Measurements from ENCODE around the gene NHEJ1. TPM values are rescaled to one million over a fixed set of nuclear protein-coding genes. Genes with fewer than 3 reads are reported as not detected.

The NHEJ1 gene
- total RNA-seq, 1 donor = 24.2 TPM

DNA sequence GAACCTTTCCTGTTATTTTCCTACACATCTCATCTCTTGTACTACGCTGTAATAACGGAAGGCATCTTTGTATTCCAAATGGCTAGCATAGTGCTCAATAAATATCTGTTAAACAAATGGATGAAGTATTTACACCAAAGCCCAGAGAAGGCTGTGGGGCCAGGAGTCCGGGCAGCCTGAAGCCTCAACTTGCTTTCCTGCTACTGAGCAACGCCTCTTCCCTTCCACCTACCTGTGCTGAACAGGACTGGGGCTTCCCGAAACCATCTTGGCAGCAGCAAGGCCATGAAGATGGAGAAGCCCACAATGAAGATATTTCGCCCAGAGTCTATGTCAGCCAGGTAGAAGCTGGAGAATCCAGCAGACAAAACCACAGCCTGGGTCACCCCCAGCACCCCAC, 2.5 kb upstream of the NHEJ1 start:
- no peak overlapping the region for H3K4me3 ChIP-seq (ENCODE audit: low read depth, low read length)

DNA sequence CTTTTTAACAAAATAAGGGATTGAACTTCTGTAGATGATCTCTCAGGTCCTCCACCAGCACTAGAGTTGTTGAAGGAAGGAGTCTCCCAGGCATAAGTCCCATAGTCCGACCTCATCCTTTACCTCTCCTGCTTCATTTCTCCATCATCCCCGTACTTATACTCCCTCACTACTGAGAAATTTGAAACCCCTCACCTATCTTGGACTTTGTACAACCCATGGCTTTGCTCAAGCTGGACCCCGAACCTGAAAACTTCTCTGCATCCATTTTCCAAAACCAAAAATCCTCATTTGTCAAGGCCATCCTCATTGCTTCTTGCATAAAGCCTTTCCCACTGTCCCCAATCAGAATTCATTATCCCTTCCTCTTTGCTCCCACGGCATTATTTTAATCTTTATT, 482 bp upstream of the NHEJ1 start:
- peak overlapping the region; percentile 85 for H3K4me3 ChIP-seq (ENCODE audit: low read depth, low read length)
- TF ChIP-seq, protein P1, sequence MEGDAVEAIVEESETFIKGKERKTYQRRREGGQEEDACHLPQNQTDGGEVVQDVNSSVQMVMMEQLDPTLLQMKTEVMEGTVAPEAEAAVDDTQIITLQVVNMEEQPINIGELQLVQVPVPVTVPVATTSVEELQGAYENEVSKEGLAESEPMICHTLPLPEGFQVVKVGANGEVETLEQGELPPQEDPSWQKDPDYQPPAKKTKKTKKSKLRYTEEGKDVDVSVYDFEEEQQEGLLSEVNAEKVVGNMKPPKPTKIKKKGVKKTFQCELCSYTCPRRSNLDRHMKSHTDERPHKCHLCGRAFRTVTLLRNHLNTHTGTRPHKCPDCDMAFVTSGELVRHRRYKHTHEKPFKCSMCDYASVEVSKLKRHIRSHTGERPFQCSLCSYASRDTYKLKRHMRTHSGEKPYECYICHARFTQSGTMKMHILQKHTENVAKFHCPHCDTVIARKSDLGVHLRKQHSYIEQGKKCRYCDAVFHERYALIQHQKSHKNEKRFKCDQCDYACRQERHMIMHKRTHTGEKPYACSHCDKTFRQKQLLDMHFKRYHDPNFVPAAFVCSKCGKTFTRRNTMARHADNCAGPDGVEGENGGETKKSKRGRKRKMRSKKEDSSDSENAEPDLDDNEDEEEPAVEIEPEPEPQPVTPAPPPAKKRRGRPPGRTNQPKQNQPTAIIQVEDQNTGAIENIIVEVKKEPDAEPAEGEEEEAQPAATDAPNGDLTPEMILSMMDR (IDR thresholded peaks at IDR 0.05; ENCODE audit: insufficient read depth, low read depth, low read length) = no peak
- DNase-seq (ENCODE audit: low read depth) = no peak

More for the DNA sequence above, 2.5 kb upstream of the NHEJ1 start:
- no peak for DNase-seq (ENCODE audit: low read depth)
- TF ChIP-seq, protein P1 (IDR thresholded peaks at IDR 0.05; ENCODE audit: insufficient read depth, low read depth, low read length) = no peak

DNA sequence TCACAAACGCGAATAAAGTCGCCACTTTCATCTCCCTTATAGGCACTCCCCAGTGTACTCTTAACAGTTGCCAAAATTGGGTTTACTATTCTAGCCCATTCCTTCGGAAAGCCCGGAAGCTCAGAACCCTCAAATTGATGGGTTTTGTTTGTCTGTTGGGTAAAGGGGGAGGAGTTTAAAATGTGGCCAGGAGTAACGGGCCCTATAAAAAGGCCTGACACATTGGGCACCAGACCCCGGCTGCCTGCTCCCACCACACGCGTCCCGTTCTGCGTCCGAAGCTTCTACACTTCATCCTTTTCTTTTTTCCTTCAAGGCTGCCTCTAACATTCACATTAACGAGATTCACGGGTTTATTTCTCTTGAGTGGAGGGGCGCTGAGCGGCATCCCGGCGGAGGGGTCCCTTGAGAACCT, 837 bp downstream of the NHEJ1 start:
- TF ChIP-seq, protein P1 (IDR thresholded peaks at IDR 0.05; ENCODE audit: insufficient read depth, low read depth, low read length) = no peak
- DNase-seq (ENCODE audit: low read depth) = no peak
- peak overlapping the region; percentile 85 for H3K4me3 ChIP-seq (ENCODE audit: low read depth, low read length)

DNA sequence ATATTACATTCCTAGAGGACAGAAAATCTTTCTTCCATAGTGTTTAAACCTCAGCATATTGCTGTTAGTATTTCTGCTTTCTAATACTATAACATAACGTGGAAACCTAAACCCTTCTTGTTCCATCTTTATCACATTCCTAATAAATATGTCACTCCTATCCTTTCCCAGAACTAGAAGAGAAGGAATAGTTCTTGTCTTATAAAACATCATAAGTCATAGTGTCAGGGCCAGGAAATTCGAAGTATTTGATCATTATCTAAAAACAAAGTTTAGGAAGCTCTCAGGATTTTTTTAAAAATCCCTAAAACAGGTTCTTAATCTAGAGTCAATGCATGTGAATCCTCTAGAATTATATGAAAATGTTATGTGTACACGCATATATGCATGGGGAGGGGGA, 2.0 kb downstream of the NHEJ1 start:
- no peak overlapping the region for H3K4me3 ChIP-seq (ENCODE audit: low read depth, low read length)
- TF ChIP-seq, protein P1 (IDR thresholded peaks at IDR 0.05; ENCODE audit: insufficient read depth, low read depth, low read length) = no peak
- no peak for DNase-seq (ENCODE audit: low read depth)

DNA sequence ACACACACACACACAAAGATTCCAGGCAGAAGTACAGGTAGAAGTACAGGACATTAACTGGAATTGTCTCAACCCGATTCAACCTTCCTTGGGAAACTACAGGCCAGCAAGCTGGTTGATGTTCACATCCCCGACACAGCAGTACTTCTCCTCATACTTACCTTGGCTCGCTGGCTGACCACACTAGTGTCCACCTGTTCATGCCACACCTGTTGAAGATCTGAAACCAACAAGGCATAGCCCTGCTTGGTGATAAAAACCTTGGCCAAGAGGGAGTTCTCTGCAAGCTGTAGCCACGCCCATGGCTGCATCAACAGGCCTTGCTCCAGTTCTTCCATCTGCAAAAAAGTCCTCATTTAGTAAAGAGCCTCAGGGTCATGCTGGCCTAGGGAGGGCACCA, 2.6 kb downstream of the NHEJ1 start:
- no peak overlapping the region for H3K4me3 ChIP-seq (ENCODE audit: low read depth, low read length)
- no peak for DNase-seq (ENCODE audit: low read depth)
- TF ChIP-seq, protein P1 (IDR thresholded peaks at IDR 0.05; ENCODE audit: insufficient read depth, low read depth, low read length) = no peak

DNA sequence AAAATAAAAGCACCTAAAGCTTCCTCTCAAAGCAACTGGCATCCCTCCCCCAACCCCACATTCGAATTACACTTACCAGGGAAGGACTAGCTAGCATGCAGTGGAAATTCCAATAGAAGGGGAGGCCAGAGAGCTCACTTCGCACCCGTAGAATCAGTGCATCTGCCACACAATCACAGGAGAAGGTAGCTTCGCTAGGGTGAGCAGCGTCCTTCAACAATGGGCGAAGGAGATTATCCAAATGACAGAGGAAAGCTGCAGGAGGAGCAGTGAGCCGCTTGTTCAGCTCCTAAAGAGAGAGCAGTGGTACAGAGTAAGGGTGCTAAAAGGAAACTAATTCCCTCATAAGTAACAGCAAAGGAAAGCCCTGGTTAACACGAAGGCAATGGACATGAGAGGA, 3.2 kb downstream of the NHEJ1 start:
- TF ChIP-seq, protein P1 (IDR thresholded peaks at IDR 0.05; ENCODE audit: insufficient read depth, low read depth, low read length) = no peak
- DNase-seq (ENCODE audit: low read depth) = no peak
- H3K4me3 ChIP-seq (ENCODE audit: low read depth, low read length) = no peak overlapping the region

DNA sequence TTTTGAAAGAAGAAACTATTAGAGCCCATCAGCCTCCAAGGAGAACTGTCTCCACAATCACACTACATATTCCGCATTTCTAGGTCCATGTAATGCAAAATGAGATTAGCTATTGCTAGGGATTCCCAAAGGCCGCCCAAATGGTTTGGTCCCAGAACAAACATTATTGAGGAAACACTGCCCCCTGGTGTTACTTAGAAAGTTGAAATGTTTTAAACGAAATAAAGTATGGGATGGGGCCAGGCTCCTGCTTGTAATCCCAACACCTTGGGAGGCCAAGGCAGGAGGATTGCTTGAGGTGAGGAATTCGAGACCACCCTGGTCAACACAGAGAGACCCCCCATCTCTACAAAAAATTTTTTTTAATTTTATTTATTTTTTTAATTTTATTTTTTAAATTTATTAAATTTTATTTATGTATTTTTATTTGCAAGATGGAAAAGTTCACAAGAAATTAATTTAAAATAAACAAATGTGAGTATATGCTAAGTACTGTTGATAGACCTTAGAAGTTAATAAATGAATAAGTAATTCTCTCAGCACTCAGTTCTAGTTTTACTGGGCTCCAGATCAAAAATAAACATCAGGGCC, 5.5 kb downstream of the NHEJ1 start:
- no peak overlapping the region for H3K4me3 ChIP-seq (ENCODE audit: low read depth, low read length)
- peak; percentile 76 for DNase-seq (ENCODE audit: low read depth)
- TF ChIP-seq, protein P1 (IDR thresholded peaks at IDR 0.05; ENCODE audit: insufficient read depth, low read depth, low read length) = peak; percentile 47

Measured in fibroblast of villous mesenchyme (primary cell).